ENCODE data around the gene AMOTL2. TPM values are rescaled to one million over a fixed set of nuclear protein-coding genes. Genes with fewer than 3 reads are reported as not detected.

AMOTL2 gene
- total and polyA plus RNA-seq, 10 of the 15 experiments (the other 5 are each of a cell fraction or from before 2014, with no cell fraction given) = 0.20 to 0.33 TPM; not detected in 8

DNA sequence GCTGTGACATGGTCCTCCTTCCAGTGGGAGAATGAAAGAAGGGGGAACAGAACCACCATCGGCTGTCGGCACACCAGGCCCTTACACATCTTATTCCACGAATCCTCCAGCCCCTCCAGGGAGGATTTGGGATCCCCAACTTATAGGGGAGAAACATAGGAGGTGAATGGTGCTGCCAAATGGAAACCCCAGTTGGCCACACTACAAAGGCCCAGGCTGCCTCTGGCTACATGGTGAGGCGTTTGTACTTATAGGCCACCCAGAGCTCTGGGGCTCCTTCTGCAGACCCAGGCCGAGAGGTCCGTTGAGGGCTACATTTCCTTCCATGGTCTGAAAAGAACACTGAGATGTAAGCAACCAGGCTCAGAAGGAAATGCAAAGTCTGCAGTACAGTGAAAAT is 12.0 kb downstream of the AMOTL2 start (continued):
- TF ChIP-seq CEBPZ (IDR thresholded peaks at IDR 0.05; ENCODE audit: low read depth, low read length) (no peak), HCFC1 (IDR thresholded peaks at IDR 0.05; ENCODE audit: low read length) (no peak), WRNIP1 (IDR thresholded peaks at IDR 0.05; ENCODE audit: borderline replicate concordance, low read depth, low read length) (no peak), NRF1 (conservative IDR thresholded peaks at IDR 0.05; ENCODE audit: low read depth, low read length) (no peak), CREM (IDR thresholded peaks at IDR 0.05; ENCODE audit: low read depth) (no peak), ATF7 (IDR thresholded peaks at IDR 0.05; ENCODE audit: low read depth) (no peak), BCLAF1 (IDR thresholded peaks at IDR 0.05) (no peak), ATF3 (IDR thresholded peaks at IDR 0.05; ENCODE audit: borderline replicate concordance, extremely low read depth, low read depth, low read length) (no peak), CBX3 (IDR thresholded peaks at IDR 0.05; ENCODE audit: borderline replicate concordance, low read depth) (no peak), SREBF1 (IDR thresholded peaks at IDR 0.05; ENCODE audit: low read length) (no peak)
- TF ChIP-seq, protein P1, sequence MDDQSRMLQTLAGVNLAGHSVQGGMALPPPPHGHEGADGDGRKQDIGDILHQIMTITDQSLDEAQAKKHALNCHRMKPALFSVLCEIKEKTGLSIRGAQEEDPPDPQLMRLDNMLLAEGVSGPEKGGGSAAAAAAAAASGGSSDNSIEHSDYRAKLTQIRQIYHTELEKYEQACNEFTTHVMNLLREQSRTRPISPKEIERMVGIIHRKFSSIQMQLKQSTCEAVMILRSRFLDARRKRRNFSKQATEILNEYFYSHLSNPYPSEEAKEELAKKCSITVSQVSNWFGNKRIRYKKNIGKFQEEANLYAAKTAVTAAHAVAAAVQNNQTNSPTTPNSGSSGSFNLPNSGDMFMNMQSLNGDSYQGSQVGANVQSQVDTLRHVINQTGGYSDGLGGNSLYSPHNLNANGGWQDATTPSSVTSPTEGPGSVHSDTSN (IDR thresholded peaks at IDR 0.05; ENCODE audit: insufficient replicate concordance, low read depth, low read length) = no peak
